Measurements from ENCODE around the gene ZMAT5.

- TF ChIP-seq POLR2AphosphoS5 (IDR thresholded peaks at IDR 0.05) (no peak), POLR2A (IDR thresholded peaks at IDR 0.05; ENCODE audit: low read depth) (no peak), CTCF (IDR thresholded peaks at IDR 0.05) (no peak)
Measured at GRCh38 chr22:29750559-29751538, 16.0 kb downstream of the ZMAT5 start.

Data from esophagus muscularis mucosa (tissue), 3 donors.